OCI-LY1 (cell line): ENCODE data around the gene OXLD1.

ENCODE experiments used
- CTCF ChIP-seq: fragments of 200-600 bp; sonication (generic), shearing (Covaris generic); IDR thresholded peaks from 2 replicates; pipeline ENCODE4 v1.5.1; 2017; ENCODE audit warnings: mild to moderate bottlenecking, antibody characterized with exemption, low read length, moderate library complexity, mixed read lengths
- EZH2 ChIP-seq: fragments of 200-600 bp; sonication (generic), shearing (Covaris generic); IDR thresholded peaks from 2 replicates; pipeline ENCODE4 v1.8.0; 2017; ENCODE audit warnings: borderline replicate concordance, mixed run types, mild to moderate bottlenecking, antibody characterized with exemption, low read length, moderate library complexity, mixed read lengths

- TF ChIP-seq CTCF (no peak), EZH2 (no peak)
These were observed 46.7 kb upstream of the OXLD1 start for GRCh38 chr17:81713004-81713555.
